ENCODE data around the gene MPRIP.

Gene MPRIP

GRCh38 chr17:17084941-17085340 lies 42.7 kb downstream of the MPRIP start:
- H2AK5ac ChIP-seq (ENCODE audit: low read length), result no peak overlapping the region
- H3K79me2 ChIP-seq (ENCODE audit: control insufficient read depth, insufficient read depth, low read length), result peaks cover 6% of the 10 kb centered on the region
- no peak overlapping the region for H3K18ac ChIP-seq (ENCODE audit: low read length)
- H4K5ac ChIP-seq (ENCODE audit: low read length), result no peak overlapping the region
- peaks cover 54% of the 10 kb centered on the region for H3K79me1 ChIP-seq (ENCODE audit: low read length)
- H3K4me1 ChIP-seq (ENCODE audit: control insufficient read depth, low read depth, low read length), result no peaks in the 10 kb centered on the region
- DNase-seq, result no peak
- no peak overlapping the region for H3K56ac ChIP-seq (ENCODE audit: low read length)
- H3K27ac ChIP-seq (ENCODE audit: low read depth, low read length), result no peak overlapping the region
- no peak overlapping the region for H3K4me2 ChIP-seq (ENCODE audit: low read length)
- no peak overlapping the region for H2BK120ac ChIP-seq (ENCODE audit: low read depth, low read length)
- H3K4me3 ChIP-seq (ENCODE audit: low read length), result no peak overlapping the region
- H3K4ac ChIP-seq (ENCODE audit: low read depth, low read length), result no peak overlapping the region
- no peak overlapping the region for H3K23ac ChIP-seq (ENCODE audit: low read length)
- no peak overlapping the region for H4K8ac ChIP-seq (ENCODE audit: low read depth, low read length)
- no peaks in the 10 kb centered on the region for H3K36me3 ChIP-seq (ENCODE audit: control insufficient read depth, insufficient read depth, low read length)
- no CpG with 5 or more reads among the region's 6 CpGs for WGBS (ENCODE audit: extremely low coverage, insufficient coverage, low lambda C conversion rate)
- H2BK5ac ChIP-seq (ENCODE audit: low read length), result no peak overlapping the region
- H3K27me3 ChIP-seq (ENCODE audit: insufficient read depth, low read length, poor library complexity), result no peaks in the 10 kb centered on the region
- H3K9ac ChIP-seq (ENCODE audit: low read length), result no peak overlapping the region
- H2BK15ac ChIP-seq (replicated peaks; ENCODE audit: low read depth), result no peak overlapping the region

- no peak overlapping the region for H3K18ac ChIP-seq (ENCODE audit: low read length)
- no peak overlapping the region for H3K27ac ChIP-seq (ENCODE audit: low read depth, low read length)
- H3K4me3 ChIP-seq (ENCODE audit: low read length), result no peak overlapping the region
- H3K9ac ChIP-seq (ENCODE audit: low read length), result no peak overlapping the region
- DNase-seq, result no peak
- no peak overlapping the region for H2BK15ac ChIP-seq (replicated peaks; ENCODE audit: low read depth)
- H2BK120ac ChIP-seq (ENCODE audit: low read depth, low read length), result no peak overlapping the region
- H3K27me3 ChIP-seq (ENCODE audit: insufficient read depth, low read length, poor library complexity), result no peaks in the 10 kb centered on the region
- H3K4ac ChIP-seq (ENCODE audit: low read depth, low read length), result no peak overlapping the region
- no peaks in the 10 kb centered on the region for H3K4me1 ChIP-seq (ENCODE audit: control insufficient read depth, low read depth, low read length)
- H3K36me3 ChIP-seq (ENCODE audit: control insufficient read depth, insufficient read depth, low read length), result no peaks in the 10 kb centered on the region
- no peak overlapping the region for H3K4me2 ChIP-seq (ENCODE audit: low read length)
- peaks cover 49% of the 10 kb centered on the region for H3K79me1 ChIP-seq (ENCODE audit: low read length)
- no CpG with 5 or more reads among the region's 6 CpGs for WGBS (ENCODE audit: extremely low coverage, insufficient coverage, low lambda C conversion rate)
- H2BK5ac ChIP-seq (ENCODE audit: low read length), result no peak overlapping the region
- H3K56ac ChIP-seq (ENCODE audit: low read length), result no peak overlapping the region
- H3K79me2 ChIP-seq (ENCODE audit: control insufficient read depth, insufficient read depth, low read length), result peaks cover 2% of the 10 kb centered on the region
- no peak overlapping the region for H2AK5ac ChIP-seq (ENCODE audit: low read length)
- H4K5ac ChIP-seq (ENCODE audit: low read length), result no peak overlapping the region
- no peak overlapping the region for H4K8ac ChIP-seq (ENCODE audit: low read depth, low read length)
- H3K23ac ChIP-seq (ENCODE audit: low read length), result no peak overlapping the region
Measured at GRCh38 chr17:17086585-17086984, 44.3 kb downstream of the MPRIP start.

GRCh38 chr17:17087424-17088015 lies 45.3 kb downstream of the MPRIP start:
- Histone ChIP-seq H3K27me3 (ENCODE audit: insufficient read depth, low read length, poor library complexity) (no peaks in the 10 kb centered on the region), H3K23ac (ENCODE audit: low read length) (no peak overlapping the region), H2AK5ac (ENCODE audit: low read length) (no peak overlapping the region), H4K8ac (ENCODE audit: low read depth, low read length) (no peak overlapping the region), H2BK5ac (ENCODE audit: low read length) (no peak overlapping the region), H3K9ac (ENCODE audit: low read length) (no peak overlapping the region), H3K18ac (ENCODE audit: low read length) (no peak overlapping the region), H3K79me1 (ENCODE audit: low read length) (peaks cover 51% of the 10 kb centered on the region), H3K4me2 (ENCODE audit: low read length) (no peak overlapping the region), H2BK15ac (replicated peaks; ENCODE audit: low read depth) (no peak overlapping the region), H3K56ac (ENCODE audit: low read length) (no peak overlapping the region), H3K4ac (ENCODE audit: low read depth, low read length) (no peak overlapping the region), H2BK120ac (ENCODE audit: low read depth, low read length) (no peak overlapping the region), H4K5ac (ENCODE audit: low read length) (no peak overlapping the region), H3K79me2 (ENCODE audit: control insufficient read depth, insufficient read depth, low read length) (peaks cover 5% of the 10 kb centered on the region), H3K4me3 (ENCODE audit: low read length) (no peak overlapping the region), H3K36me3 (ENCODE audit: control insufficient read depth, insufficient read depth, low read length) (no peaks in the 10 kb centered on the region), H3K4me1 (ENCODE audit: control insufficient read depth, low read depth, low read length) (peaks cover 3% of the 10 kb centered on the region), H3K27ac (ENCODE audit: low read depth, low read length) (no peak overlapping the region)
- peak; percentile 29 for DNase-seq
- no CpG with 5 or more reads among the region's 13 CpGs for WGBS (ENCODE audit: extremely low coverage, insufficient coverage, low lambda C conversion rate)

- Histone ChIP-seq H2BK120ac (ENCODE audit: low read depth, low read length) (no peak overlapping the region), H3K36me3 (ENCODE audit: control insufficient read depth, insufficient read depth, low read length) (no peaks in the 10 kb centered on the region), H3K9ac (ENCODE audit: low read length) (no peak overlapping the region), H3K4me1 (ENCODE audit: control insufficient read depth, low read depth, low read length) (peaks cover 3% of the 10 kb centered on the region), H2BK5ac (ENCODE audit: low read length) (no peak overlapping the region), H4K8ac (ENCODE audit: low read depth, low read length) (no peak overlapping the region), H3K27ac (ENCODE audit: low read depth, low read length) (no peak overlapping the region), H3K79me2 (ENCODE audit: control insufficient read depth, insufficient read depth, low read length) (peaks cover 6% of the 10 kb centered on the region), H3K23ac (ENCODE audit: low read length) (no peak overlapping the region), H3K4ac (ENCODE audit: low read depth, low read length) (no peak overlapping the region), H3K4me3 (ENCODE audit: low read length) (no peak overlapping the region), H3K18ac (ENCODE audit: low read length) (no peak overlapping the region), H3K27me3 (ENCODE audit: insufficient read depth, low read length, poor library complexity) (no peaks in the 10 kb centered on the region), H3K79me1 (ENCODE audit: low read length) (peaks cover 48% of the 10 kb centered on the region), H3K4me2 (ENCODE audit: low read length) (no peak overlapping the region), H3K56ac (ENCODE audit: low read length) (no peak overlapping the region), H2BK15ac (replicated peaks; ENCODE audit: low read depth) (no peak overlapping the region), H2AK5ac (ENCODE audit: low read length) (no peak overlapping the region), H4K5ac (ENCODE audit: low read length) (no peak overlapping the region)
- DNase-seq, result no peak
- WGBS (ENCODE audit: extremely low coverage, insufficient coverage, low lambda C conversion rate), result no CpG with 5 or more reads among the region's 10 CpGs
Measured at GRCh38 chr17:17088086-17088485, 45.8 kb downstream of the MPRIP start.

- no peak overlapping the region for H4K8ac ChIP-seq (ENCODE audit: low read depth, low read length)
- peaks cover 3% of the 10 kb centered on the region for H3K4me1 ChIP-seq (ENCODE audit: control insufficient read depth, low read depth, low read length)
- H3K27me3 ChIP-seq (ENCODE audit: insufficient read depth, low read length, poor library complexity), result no peaks in the 10 kb centered on the region
- no peak overlapping the region for H3K9ac ChIP-seq (ENCODE audit: low read length)
- no peak overlapping the region for H3K4me2 ChIP-seq (ENCODE audit: low read length)
- no peak overlapping the region for H3K4me3 ChIP-seq (ENCODE audit: low read length)
- H3K4ac ChIP-seq (ENCODE audit: low read depth, low read length), result no peak overlapping the region
- no peak overlapping the region for H2BK120ac ChIP-seq (ENCODE audit: low read depth, low read length)
- H2AK5ac ChIP-seq (ENCODE audit: low read length), result no peak overlapping the region
- H3K79me1 ChIP-seq (ENCODE audit: low read length), result peaks cover 47% of the 10 kb centered on the region
- no peak overlapping the region for H3K18ac ChIP-seq (ENCODE audit: low read length)
- WGBS (ENCODE audit: extremely low coverage, insufficient coverage, low lambda C conversion rate), result no CpG with 5 or more reads among the region's 8 CpGs
- H3K27ac ChIP-seq (ENCODE audit: low read depth, low read length), result no peak overlapping the region
- peaks cover 6% of the 10 kb centered on the region for H3K79me2 ChIP-seq (ENCODE audit: control insufficient read depth, insufficient read depth, low read length)
- no peak overlapping the region for H4K5ac ChIP-seq (ENCODE audit: low read length)
- H3K23ac ChIP-seq (ENCODE audit: low read length), result no peak overlapping the region
- H2BK5ac ChIP-seq (ENCODE audit: low read length), result no peak overlapping the region
- H2BK15ac ChIP-seq (replicated peaks; ENCODE audit: low read depth), result no peak overlapping the region
- no peak for DNase-seq
- no peaks in the 10 kb centered on the region for H3K36me3 ChIP-seq (ENCODE audit: control insufficient read depth, insufficient read depth, low read length)
- no peak overlapping the region for H3K56ac ChIP-seq (ENCODE audit: low read length)
Measured at GRCh38 chr17:17088541-17089525, 46.6 kb downstream of the MPRIP start.
